AG10803 (cell line): ENCODE data around the gene SLC38A6.
"Not testable (repeated sequence)": the region's sequence is repeated elsewhere in the genome, so short reads cannot be mapped to it uniquely, and the experiment has no call there.

Experiments used
- DNase-seq: peaks from one replicate; pipeline ENCODE4 v3.0.0; 2010; ENCODE audit warnings: low read depth
- H3K4me3 ChIP-seq: 2 replicates; pipeline ENCODE4 v1.5.1; 2011; ENCODE audit warnings: mild to moderate bottlenecking, low read length, control low read depth
- TF ChIP-seq, protein P1 (sequence below): conservative IDR thresholded peaks from 2 replicates; pipeline ENCODE4 v1.5.1; 2011; ENCODE audit warnings: mild to moderate bottlenecking, low read length, control low read depth, inconsistent platforms

Gene SLC38A6

DNA sequence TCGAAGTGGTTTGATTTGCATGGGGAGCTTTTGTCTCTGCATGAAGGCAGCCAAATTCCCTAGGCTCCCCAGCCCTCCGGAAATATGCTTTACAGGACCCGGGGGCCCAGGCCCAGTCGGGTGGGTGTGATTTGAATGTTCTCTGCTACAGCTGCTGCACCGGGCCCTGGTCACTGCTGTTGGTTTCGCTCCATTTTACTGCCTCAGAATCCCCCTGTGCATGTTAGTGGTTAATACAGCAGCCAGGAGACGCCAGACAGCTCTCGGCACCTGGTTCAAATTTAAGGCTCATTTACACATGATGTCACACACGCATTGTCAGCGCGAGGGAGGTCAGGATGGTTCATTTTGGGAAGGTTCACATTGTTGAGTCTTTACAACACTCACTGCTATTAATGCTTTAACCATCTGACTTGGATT, 99.6 kb downstream of the SLC38A6 start:
- H3K4me3 ChIP-seq = no peak overlapping the region; the same call in 1 of the 2 replicates
- TF ChIP-seq, protein P1, sequence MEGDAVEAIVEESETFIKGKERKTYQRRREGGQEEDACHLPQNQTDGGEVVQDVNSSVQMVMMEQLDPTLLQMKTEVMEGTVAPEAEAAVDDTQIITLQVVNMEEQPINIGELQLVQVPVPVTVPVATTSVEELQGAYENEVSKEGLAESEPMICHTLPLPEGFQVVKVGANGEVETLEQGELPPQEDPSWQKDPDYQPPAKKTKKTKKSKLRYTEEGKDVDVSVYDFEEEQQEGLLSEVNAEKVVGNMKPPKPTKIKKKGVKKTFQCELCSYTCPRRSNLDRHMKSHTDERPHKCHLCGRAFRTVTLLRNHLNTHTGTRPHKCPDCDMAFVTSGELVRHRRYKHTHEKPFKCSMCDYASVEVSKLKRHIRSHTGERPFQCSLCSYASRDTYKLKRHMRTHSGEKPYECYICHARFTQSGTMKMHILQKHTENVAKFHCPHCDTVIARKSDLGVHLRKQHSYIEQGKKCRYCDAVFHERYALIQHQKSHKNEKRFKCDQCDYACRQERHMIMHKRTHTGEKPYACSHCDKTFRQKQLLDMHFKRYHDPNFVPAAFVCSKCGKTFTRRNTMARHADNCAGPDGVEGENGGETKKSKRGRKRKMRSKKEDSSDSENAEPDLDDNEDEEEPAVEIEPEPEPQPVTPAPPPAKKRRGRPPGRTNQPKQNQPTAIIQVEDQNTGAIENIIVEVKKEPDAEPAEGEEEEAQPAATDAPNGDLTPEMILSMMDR = peak; percentile 33
- DNase-seq = peak; percentile 97

DNA sequence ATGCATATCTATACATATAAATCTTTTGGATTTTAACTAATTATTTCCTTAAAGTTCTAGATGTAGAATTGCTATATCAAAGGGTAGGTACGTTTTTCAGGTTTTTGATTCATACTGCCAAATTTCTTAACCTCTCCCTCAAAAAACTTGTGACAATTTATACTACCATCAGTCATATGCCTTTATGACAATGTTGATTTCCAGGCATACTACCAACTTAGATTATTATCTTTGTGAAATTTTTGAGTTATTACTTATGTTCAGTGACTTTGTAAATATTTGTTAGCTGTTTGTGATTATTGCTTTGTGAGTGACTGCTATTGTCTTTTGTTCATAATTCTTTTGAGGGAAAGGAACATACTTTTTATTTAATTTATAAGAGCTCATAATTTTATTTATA, 107.0 kb downstream of the SLC38A6 start:
- TF ChIP-seq, protein P1 = no peak

DNA sequence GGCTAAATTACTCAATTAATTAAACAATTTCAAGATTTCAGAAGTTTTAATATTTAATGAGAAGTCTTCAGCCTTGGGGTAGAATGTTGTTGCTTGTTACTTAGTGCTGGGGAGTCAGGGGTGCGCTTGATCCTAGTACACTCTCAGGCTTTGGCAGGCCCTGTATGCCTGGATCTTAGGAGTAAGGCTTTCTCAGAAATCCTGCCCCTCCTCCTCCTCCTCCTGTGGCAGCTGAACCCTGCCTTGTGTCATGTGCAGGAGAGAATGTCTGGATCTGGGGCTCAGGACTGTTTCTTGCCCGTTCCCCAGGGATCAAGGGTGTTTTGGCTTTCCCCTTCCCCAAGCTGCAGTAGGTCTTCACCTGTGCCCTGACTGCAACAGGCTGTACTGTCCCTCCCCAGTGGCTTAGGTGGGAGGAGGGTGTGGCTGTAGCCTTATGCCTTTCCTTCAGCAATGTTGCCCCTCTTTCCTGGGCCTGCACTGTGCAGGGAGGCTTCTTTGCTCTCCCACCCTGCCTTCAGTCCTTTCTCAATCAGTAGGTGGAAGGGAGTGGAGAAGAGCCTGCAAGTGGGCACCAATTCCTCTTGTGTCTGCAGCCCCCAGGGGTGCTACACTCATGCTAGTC, 108.2 kb downstream of the SLC38A6 start:
- no peak overlapping the region for H3K4me3 ChIP-seq
- DNase-seq = no peak
- TF ChIP-seq, protein P1 = no peak

More for the DNA sequence above, 107.0 kb downstream of the SLC38A6 start:
- DNase-seq = no peak
- H3K4me3 ChIP-seq = no peak overlapping the region

DNA sequence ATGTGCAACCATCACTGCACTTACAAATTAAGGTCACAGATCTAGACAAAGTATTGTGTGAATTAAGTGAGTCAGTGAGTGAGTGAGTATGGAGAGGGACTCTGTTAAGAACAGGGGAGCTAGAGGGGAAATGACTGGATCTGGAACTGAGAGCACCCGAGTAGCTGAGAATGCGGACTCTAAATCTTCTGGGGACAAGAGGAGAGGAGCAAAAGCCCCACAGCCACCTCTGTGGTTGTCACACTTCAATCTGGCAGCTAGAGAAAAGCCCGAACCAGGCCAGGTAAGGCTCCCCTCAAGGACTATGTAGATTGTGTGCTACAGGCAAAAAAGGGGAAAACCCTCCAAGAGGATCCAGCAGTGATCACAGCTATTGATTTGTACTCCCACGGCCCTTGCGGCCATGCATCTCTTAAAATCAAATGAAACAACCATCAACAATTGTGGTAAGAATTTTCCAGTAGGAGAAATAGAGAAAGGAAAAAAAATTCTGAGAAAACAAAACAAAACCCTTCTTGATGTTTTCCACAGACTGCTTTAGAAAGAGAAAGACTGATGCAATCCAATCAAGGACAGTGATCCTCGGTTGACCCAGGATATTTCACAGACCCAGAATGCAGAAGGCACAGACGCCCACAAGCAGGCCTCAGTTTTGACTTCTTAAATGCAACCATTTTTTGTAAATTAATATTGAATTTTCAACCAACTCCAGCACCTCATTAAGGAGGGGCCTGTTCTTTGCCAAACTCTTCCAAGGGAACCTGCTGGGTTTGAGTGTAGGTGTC, 109.6 kb downstream of the SLC38A6 start:
- peak; percentile 15 for DNase-seq
- TF ChIP-seq, protein P1 = no peak
- no peak overlapping the region for H3K4me3 ChIP-seq

DNA sequence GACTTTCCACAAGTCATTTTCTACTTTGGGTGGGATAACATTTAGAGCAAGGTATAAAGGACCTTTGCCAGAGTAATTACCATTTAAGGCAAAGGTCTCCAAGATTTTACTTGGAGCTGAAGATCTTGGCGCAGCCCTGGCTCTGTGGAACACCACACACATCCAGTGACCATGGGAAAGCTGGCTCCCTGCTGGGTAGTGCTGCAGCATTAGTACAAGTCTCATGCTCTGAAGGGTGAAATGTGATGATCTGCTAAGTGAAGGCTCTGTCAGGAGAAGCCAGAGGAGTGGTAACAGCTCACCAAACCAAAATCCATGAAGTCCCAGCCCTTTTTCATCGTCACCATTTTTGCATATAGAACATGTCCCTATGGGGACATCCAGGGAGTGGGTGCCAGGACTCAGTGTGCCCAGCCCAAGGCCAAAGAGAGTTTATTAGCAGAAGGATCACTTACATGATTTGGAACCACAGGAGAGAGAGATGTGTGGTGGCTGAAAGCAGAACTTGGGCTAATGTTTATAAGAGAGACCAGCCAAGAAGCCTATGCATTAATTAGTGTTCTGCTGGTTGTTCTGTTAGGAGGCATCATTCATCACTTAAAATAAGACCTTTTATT, 110.7 kb downstream of the SLC38A6 start:
- no peak for DNase-seq
- no peak overlapping the region for H3K4me3 ChIP-seq
- TF ChIP-seq, protein P1 = no peak

DNA sequence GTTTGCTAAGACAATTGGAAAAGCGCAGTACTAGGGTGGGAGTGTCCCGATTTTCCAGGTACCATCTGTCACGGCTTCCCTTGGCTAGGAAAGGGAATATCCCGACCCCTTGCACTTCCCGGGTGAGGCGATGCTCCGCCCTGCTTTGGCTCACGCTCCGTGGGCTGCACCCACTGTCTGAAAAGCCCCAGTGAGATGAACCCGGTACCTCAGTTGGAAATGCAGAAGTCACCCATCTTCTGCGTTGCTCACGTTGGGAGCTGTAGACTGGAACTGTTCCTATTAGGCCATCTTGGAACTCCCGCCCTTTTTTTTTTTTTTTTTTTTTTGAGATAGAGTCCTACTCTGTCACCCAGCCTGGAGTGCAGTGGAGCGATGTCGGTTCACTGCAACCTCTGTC, 117.1 kb downstream of the SLC38A6 start:
- H3K4me3 ChIP-seq, DNase-seq: not testable (repeated sequence)

DNA sequence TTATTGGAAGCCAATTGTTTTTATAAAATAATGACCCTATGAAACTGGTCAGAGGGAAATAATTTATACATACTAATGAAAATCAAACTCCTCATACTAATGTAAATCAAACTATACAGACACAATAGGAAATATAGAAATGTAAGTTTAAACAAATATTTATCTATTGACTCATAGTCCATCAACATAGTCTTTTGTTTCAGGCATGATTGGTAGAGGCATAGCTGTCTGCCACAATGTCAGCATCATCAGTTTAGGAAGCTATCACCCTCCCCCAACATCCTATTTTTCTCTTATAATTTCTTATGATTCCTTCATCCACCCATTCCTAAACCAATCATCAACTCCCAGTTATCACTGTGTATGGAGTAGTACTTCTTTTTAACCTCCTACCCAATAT, 117.7 kb downstream of the SLC38A6 start:
- no peak overlapping the region for H3K4me3 ChIP-seq
- TF ChIP-seq, protein P1 = no peak
- DNase-seq = no peak
